ENCODE measurements around the gene NECAB2. TPM values are rescaled to one million over a fixed set of nuclear protein-coding genes. Genes with fewer than 3 reads are reported as not detected.

Gene NECAB2
- total and polyA plus RNA-seq, 2 of the 8 experiments (the other 6 are each of a cell fraction or from before 2014, with no cell fraction given): 3.6 to 4.2 TPM

DNA sequence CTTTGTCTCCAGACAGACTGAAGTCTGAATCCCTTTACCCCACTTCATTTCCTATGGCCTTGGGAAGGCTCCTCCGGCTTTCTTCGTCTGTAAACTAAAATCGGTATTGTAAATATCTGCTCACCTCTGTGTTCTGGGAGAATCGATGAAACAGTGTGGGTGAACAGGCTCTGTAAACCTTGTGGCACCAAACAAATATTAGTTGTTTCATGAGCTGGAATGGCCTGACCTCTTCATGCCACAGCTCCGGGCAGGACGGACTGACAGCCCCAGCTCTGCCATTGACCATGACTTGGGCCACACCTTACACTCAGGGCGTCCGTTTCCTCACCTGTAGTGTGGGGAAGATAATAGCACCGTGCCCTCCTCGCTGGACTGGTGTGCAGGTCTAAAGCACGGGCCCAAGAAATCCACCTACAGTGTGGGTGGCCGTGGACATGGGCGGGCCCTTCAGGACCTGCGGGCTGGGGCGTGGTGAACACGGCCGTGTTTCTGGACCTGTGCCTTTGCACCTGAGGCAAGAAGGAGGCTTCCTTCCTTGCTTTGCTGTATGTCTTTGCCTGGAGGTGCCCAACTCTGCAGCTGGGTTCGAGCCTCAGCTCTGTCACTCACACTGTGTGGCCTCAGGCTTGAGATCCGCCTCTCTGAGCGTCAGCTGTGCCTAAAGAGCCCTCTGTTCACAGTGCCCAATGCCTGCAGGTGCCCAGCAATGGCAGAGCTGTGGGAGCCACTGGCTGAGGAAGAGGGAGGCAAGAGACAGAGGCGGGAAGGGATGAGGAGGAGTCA lies 21.1 kb upstream of the NECAB2 start:
- CTCF ChIA-PET (ENCODE audit: partially characterized antibody): interaction anchor here (1.0 to 2.4 kb wide), 7 partner anchors 9 to 119 kb away, joined by 3 to 13 read pairs (median 8); no protein-coding TSS in a partner anchor
- H3K9me3 ChIP-seq (ENCODE audit: insufficient read depth in 2 of 2, low read depth in 1 of 2, low read length in 1 of 2): no peaks in the 10 kb centered on the region
- no peak overlapping the region for H3K9ac ChIP-seq (replicated peaks in 1 of 4; ENCODE audit: extremely low read depth in 1 of 4, low read depth in 3 of 4, low read length in 3 of 4)
- H3K36me3 ChIP-seq (ENCODE audit: control insufficient read depth in 2 of 4, insufficient read depth in 4 of 4, low read length in 3 of 4): no peaks in the 10 kb centered on the region
- WGBS, 2 experiments (ENCODE audit: extremely low coverage in 1 of 2, insufficient coverage in 1 of 2, insufficient read length in 1 of 2, insufficient replicate concordance in 2 of 2, low coverage in 1 of 2, low lambda C conversion rate in 2 of 2, missing lambda C conversion rate in 1 of 2): 77% methylated on average over 21 of the region's 21 CpGs; no CpG with 5 or more reads in 1 of the 2 experiments
- no peak overlapping the region for H3K56ac ChIP-seq (replicated peaks; ENCODE audit: insufficient read length, low read depth, low read length)
- H4K8ac ChIP-seq (ENCODE audit: extremely low read depth, insufficient read depth, low read length): no peak overlapping the region
- no peak overlapping the region for H3K18ac ChIP-seq (ENCODE audit: extremely low read depth, low read length)
- no peaks in the 10 kb centered on the region for H3K79me1 ChIP-seq (ENCODE audit: low read depth, low read length)
- no peaks in the 10 kb centered on the region for H3K79me2 ChIP-seq (ENCODE audit: control insufficient read depth in 1 of 2, insufficient read depth in 2 of 2, low read length in 2 of 2)
- H3K4me1 ChIP-seq (replicated peaks in 1 of 4; ENCODE audit: control insufficient read depth in 3 of 4, insufficient read depth in 4 of 4, low read length in 3 of 4): no peaks in the 10 kb centered on the region
- no peak overlapping the region for H2BK120ac ChIP-seq (replicated peaks; ENCODE audit: low read depth, low read length)
- no peak overlapping the region for H2AFZ ChIP-seq (ENCODE audit: low read length)
- H3K14ac ChIP-seq (ENCODE audit: insufficient read length): no peak overlapping the region
- H3K27ac ChIP-seq (ENCODE audit: low read depth, low read length): no peak overlapping the region
- no peak overlapping the region for H2BK20ac ChIP-seq (ENCODE audit: low read length)
- H3K23me2 ChIP-seq (ENCODE audit: low read depth, low read length): 0 out of 2 replicates have a peak, but pooled peaks cover 1% of the 10 kb centered on the region
- H3K4me2 ChIP-seq (ENCODE audit: insufficient read depth in 1 of 2, low read depth in 2 of 2, low read length in 2 of 2): no peak overlapping the region
- H2BK12ac ChIP-seq (ENCODE audit: low read depth, low read length): no peak overlapping the region
- no peak overlapping the region for H3K4ac ChIP-seq (replicated peaks; ENCODE audit: insufficient read length, low read depth, low read length)
- peaks cover 0 to 2% of the 10 kb centered on the region in 2 experiments for H4K20me1 ChIP-seq (replicated peaks in 1 of 2; ENCODE audit: control insufficient read depth in 1 of 2, insufficient read depth in 2 of 2, low read length in 2 of 2)
- POLR2A ChIA-PET (ENCODE audit: partially characterized antibody): interaction anchor here (1.2 kb wide), 1 partner anchor 17 kb away, joined by 3 read pairs; no protein-coding TSS in a partner anchor
- DNase-seq (ENCODE audit: low read depth in 1 of 2, low spot score in 2 of 2) (no peak), FAIRE-seq (no peak)
- H2AK5ac ChIP-seq (ENCODE audit: low read depth, low read length): no peak overlapping the region
- H2BK15ac ChIP-seq (ENCODE audit: low read length): no peak overlapping the region
- no peak overlapping the region for H4K91ac ChIP-seq (replicated peaks; ENCODE audit: insufficient read length, low read length)
- TF ChIP-seq SIRT6 (IDR thresholded peaks at IDR 0.05; ENCODE audit: low read length): no peak
- TF ChIP-seq, protein P1, sequence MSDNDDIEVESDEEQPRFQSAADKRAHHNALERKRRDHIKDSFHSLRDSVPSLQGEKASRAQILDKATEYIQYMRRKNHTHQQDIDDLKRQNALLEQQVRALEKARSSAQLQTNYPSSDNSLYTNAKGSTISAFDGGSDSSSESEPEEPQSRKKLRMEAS (IDR thresholded peaks at IDR 0.05): no peak
- TF ChIP-seq EGR1 (IDR thresholded peaks at IDR 0.05; ENCODE audit: borderline replicate concordance, low read depth, low read length): no peak
- TF ChIP-seq TCF12 (IDR thresholded peaks at IDR 0.05; ENCODE audit: low read depth, low read length): no peak
- no peak for TF ChIP-seq TBP (IDR thresholded peaks at IDR 0.05; ENCODE audit: low read depth, low read length)
- no peak for TF ChIP-seq EZH2 (IDR thresholded peaks at IDR 0.05; ENCODE audit: low read depth, low read length, severe bottlenecking)
- no peak for TF ChIP-seq NRF1 (IDR thresholded peaks at IDR 0.05; ENCODE audit: low read depth, low read length)
- no peak for TF ChIP-seq RFX5 (IDR thresholded peaks at IDR 0.05; ENCODE audit: borderline replicate concordance, low read depth, low read length)
- no peak for TF ChIP-seq YY1 (IDR thresholded peaks at IDR 0.05; ENCODE audit: low read depth, low read length)
- no peak for TF ChIP-seq E2F6 (IDR thresholded peaks at IDR 0.05)
- TF ChIP-seq EP300 (IDR thresholded peaks at IDR 0.05; ENCODE audit: borderline replicate concordance in 1 of 2, low read depth in 2 of 2, low read length in 2 of 2): no peak
- TF ChIP-seq CHD2 (IDR thresholded peaks at IDR 0.05; ENCODE audit: low read length): no peak
- TF ChIP-seq POLR2A (IDR thresholded peaks at IDR 0.05; ENCODE audit: control extremely low read depth in 1 of 2, low read depth in 2 of 2, low read length in 2 of 2): no peak
- no peak overlapping the region for H4K5ac ChIP-seq (ENCODE audit: insufficient read length, low read depth, low read length)
- H3K23ac ChIP-seq (ENCODE audit: insufficient read length): no peak overlapping the region
- no peak overlapping the region for H3K4me3 ChIP-seq (ENCODE audit: extremely low read depth in 1 of 4, insufficient read depth in 2 of 4, low read depth in 3 of 4, low read length in 4 of 4)
- no peak overlapping the region for H2BK5ac ChIP-seq (ENCODE audit: low read depth, low read length)
- no peaks in the 10 kb centered on the region; a peak in 1 of 7 replicates for H3K27me3 ChIP-seq (replicated peaks in 1 of 4; ENCODE audit: control insufficient read depth in 3 of 4, extremely low read depth in 1 of 4, insufficient read depth in 3 of 4, low read length in 3 of 4)
